HG02938 (cell line): ENCODE measurements around the gene COL23A1.
A peak's percentile ranks its signal among the peaks of the same experiment; 100 is the strongest.
"Not testable (repeated sequence)": the region's sequence is repeated elsewhere in the genome, so short reads cannot be mapped to it uniquely, and the experiment has no call there.

Experiments used
- ATAC-seq: cut with Tn5 transposase; IDR thresholded peaks from one replicate; pipeline ENCODE4 v1.9.1; 2021; ENCODE audit warnings: mild to moderate bottlenecking, moderate library complexity; ENCODE audit not compliant: unreplicated experiment

Gene COL23A1

DNA sequence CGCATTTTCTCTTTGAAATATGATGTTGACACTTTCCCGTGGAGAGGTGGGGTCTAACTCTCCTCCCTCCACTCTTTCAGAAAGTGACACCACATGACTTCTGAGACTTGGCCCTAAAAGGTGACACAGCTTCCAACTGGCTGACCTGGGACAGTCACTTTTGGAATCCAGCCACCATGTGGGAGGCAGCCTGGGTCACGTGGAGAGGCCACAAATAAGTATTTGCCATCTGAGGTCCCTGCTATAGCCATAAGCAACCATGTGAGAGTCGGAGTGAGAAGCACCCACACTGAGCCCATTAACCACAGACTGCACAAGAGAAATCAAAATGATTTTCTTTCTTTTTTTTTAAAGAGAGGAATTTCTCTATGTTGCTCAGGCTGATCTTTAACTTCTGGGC is 353.5 kb downstream of the COL23A1 start:
- ATAC-seq: no peak

GRCh38 chr5:178236126-178236525 is 354.1 kb downstream of the COL23A1 start:
- no peak for ATAC-seq

GRCh38 chr5:178235588-178235974 is 354.6 kb downstream of the COL23A1 start:
- no peak for ATAC-seq

DNA sequence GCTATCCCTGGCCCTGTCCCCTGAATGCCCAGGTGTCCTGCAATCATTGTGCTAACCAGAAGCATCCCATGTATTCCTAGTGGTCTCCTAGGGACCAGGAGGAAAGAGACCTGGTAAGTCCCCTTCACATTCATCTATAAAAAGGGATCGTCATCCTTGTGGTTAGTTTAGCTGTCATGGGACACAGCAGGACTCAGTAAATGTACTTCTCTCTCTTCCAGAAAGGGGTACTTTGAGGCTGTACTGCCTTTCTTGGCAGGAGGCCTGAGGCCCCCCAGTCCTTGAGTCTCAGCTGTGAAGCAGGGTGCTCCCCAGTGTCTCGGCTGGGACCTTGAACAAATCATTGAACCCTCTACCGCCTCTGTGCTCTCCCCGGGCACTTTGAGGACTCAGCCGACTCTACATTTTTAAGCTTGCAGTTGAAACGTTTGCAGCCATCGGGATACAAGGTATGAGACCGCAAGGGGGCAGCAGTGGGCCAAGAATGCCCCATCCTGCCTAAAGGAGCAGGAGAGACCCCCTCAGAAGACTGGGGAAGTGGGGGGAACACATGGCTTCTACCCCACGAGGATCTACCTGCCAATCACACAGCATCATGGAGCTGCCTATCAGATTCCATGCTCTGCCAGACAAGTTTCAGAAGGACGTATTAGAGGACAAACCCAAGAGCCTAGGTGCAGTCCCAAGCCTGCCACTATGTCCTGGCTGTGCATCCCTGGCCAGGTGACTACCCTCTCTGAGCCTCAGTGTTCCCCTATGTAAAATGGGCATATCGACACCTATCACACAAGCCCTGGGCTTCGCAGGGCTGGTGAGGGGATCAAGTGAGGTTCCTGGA is 355.2 kb downstream of the COL23A1 start:
- ATAC-seq: no peak

DNA sequence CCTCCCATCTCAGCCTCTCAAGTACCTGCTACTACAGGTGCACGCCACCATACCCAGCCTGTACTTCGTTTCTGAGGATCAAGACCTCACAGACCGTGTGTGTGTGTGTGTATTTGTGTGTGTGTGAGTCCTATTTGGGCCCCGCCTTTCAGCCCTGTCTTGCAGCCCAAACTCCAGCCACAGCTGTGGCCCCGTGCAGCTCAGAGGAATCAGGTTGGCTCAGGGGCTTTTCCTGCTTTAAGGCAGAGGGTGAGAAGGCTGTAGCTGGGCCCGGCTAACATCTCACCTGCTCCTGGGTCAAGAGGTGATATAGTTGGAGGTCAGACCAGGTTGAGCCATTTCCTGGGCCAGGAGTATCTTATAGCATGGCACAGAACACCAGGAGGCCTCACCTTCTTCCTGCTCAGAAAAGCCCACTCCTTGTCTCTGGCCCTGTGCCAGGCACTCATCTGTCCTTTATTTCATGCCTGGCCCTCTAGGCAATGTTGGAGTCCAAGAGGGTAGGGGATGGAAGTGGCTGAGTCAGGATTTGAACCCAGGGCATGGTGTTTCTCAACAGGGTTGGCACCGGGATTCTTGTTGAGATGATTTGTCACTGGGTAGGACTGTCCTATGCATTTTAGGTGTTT is 356.0 kb downstream of the COL23A1 start:
- no peak for ATAC-seq

DNA sequence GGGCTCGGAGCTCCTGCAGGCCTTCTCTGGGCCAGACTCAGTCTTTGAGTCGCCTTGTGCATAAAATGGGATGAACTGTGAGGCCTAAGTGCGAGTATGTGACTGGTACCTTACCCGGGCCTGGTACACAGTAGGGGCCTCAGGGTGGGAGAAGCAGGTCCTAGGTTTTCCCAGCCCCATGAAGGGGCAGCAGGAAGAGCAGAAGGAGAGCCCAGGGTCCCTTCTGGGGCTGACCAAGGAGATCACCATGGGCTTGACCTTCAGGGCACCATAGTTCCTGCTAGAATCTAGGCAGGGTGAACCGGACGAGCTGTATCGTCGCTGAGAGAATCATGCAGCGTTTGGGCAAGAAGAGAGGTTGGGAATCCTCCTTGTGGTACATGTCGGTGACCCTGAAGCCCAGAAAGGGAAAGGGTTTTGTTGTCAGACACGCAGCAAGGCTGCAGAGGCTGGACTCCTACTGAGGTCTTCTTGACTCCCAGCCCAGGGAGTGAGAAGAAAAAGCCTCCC is 357.2 kb downstream of the COL23A1 start:
- peak; percentile 20 for ATAC-seq

GRCh38 chr5:178232124-178232919 is 357.9 kb downstream of the COL23A1 start, which contains the start of gene PHYKPL:
PHYKPL (minus strand) TSS chr5:178232802; CDS start chr5:178232550, 252 bp downstream.
- peak; percentile 46 for ATAC-seq

DNA sequence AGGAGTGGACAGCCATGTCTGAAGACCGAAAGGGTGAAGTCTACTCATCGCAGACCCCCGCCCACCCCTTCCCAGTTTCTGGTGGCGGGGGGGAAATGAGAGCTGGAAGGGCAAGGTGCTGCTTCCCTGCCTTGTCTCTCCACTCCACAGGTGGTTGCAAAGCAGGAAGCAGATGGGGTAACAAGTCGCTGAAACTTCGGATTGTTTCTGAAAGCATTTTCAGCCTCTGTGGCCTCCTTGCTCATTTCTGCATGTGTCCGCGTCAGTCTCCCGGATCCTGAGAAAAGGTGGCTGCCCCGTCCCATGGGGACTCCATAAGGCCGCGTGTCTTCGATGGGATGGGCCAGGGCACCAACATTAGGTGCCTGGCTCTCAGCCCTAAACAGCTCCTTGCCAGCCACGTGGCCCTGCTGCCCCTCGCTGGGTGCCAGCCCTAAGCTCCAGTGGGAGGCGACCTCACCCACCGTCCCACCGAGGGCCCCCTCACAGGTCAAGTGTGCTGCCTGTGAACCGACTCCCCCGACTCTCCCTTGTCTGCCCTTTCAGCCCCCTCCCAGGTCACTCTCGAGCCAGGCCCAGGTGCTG is 358.6 kb downstream of the COL23A1 start:
- no peak for ATAC-seq

DNA sequence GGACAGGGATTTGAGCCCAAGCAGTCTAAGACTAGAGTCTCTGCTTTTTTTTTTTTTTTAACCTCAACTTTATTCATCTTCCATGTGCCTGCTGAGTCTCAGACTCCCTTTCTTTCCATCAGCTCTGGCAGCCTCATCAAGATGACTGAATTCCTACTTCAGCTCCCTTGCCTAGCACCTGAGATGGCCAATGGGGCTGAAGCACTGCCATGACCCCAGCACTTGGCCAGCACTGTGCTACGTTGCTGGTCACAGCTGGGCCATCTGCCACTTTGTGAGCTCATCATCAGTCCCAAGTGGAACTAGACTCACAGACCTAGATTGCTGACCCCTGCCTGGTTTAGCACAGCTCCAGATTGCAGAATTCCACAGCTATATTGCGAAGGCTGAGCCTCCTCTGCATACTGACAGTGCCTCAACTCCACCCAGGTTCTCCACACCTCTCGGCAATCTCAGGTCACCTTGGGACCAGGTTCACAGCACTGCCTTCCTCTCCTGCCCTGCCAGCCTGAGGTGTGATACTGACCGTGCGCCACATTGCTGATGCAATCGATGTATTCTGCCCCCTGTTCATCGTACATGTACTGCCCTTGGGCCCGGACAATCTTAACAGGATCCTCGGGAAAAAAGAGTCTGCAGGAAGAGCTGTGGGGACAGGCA is 359.2 kb downstream of the COL23A1 start:
- ATAC-seq: no peak

- ATAC-seq: no peak
Measured at GRCh38 chr5:178229861-178230260, 360.3 kb downstream of the COL23A1 start.

DNA sequence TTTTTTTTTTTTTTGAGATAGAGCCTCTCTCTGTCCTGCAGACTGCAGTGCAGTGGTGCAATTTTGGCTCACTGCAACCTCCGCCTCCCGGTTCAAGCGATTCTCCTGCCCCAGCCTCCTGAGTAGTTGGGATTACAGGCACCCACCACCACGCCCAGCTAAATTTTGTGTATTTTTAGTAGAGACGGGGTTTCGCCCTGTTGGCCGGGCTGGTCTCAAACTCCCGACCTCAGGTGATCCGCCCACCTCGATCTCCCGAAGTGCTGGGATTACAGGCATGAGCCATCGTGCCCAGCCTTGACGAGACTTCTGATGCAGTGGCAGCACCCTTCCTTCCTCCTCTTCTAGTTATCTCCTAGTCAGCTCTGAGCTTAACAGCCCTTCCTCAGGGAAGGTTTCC is 361.1 kb downstream of the COL23A1 start:
- not testable (repeated sequence) for ATAC-seq

DNA sequence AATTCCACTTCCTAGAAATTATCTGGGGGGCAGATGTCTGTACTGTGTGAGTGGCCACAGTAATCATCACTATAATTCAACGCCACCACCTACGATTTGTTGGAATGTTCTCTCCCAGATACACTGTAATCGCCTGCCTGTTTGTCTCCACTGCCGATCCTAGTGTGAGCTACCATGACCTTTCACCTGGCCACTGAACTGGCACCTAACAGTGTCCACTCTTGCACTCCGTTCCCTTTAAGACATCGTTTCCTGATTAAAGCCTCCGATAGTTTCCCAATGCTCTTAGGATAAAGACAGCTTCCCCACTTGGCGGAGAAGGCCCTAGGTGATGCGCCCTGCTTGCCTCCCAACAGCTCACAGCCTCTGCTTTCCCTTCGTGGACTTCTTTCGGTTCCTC is 361.6 kb downstream of the COL23A1 start:
- ATAC-seq: no peak

- no peak for ATAC-seq
Measured at GRCh38 chr5:178227929-178228328, 362.3 kb downstream of the COL23A1 start.

- ATAC-seq: no peak
Measured at GRCh38 chr5:178227138-178227659, 363.0 kb downstream of the COL23A1 start.

GRCh38 chr5:178225174-178225573 is 365.0 kb downstream of the COL23A1 start:
- no peak for ATAC-seq

DNA sequence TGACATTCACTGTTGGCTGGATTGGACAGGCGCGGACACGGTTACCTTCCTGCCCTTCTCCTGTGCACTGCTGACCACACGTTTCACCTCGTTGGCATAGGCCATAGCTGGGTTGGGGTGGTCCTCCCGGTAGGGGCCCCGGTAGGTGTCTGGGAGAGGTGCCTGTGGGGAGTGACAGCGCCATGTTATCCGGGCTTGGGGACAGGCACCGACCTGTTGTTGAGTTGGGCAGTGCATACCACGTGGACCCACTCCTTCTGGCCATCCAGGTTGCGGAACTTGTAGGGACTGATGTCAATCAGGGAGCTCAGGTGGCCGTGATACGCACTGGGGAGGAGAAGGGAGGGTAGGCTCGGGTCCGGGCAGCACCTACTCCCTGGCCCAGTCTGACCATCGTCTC is 365.8 kb downstream of the COL23A1 start:
- no peak for ATAC-seq

- ATAC-seq: no peak
Measured at GRCh38 chr5:178223828-178224335, 366.3 kb downstream of the COL23A1 start.

GRCh38 chr5:178223196-178223773 is 366.9 kb downstream of the COL23A1 start:
- ATAC-seq: no peak

GRCh38 chr5:178222292-178222691 is 367.9 kb downstream of the COL23A1 start:
- ATAC-seq: no peak

GRCh38 chr5:178221853-178222252 is 368.3 kb downstream of the COL23A1 start:
- no peak for ATAC-seq
